ENCODE results near the gene PIP4K2A.

PIP4K2A gene

DNA sequence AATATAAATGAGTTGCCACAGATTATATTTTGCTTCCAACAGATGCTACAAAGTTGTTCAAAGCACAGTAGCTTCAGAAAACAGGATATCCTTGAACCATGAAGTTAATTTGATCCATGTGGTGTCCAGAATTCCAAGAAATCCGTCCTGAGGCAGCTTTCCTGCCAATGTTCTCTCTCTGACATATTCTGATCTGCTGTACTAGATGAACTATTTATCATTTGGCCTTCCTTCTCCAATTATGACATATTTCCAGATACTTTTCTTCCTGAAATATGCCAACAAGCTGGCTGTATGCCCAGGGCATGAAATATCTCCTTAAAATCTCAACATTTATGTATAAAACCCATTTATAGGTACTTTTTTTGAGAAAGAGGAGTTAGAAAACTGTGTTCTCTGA, 227.9 kb downstream of the PIP4K2A start:
- no peak for DNase-seq (ENCODE audit: low read depth)
- H3K4me3 ChIP-seq (ENCODE audit: low read depth, low read length), result no peak overlapping the region
- TF ChIP-seq, protein P1, sequence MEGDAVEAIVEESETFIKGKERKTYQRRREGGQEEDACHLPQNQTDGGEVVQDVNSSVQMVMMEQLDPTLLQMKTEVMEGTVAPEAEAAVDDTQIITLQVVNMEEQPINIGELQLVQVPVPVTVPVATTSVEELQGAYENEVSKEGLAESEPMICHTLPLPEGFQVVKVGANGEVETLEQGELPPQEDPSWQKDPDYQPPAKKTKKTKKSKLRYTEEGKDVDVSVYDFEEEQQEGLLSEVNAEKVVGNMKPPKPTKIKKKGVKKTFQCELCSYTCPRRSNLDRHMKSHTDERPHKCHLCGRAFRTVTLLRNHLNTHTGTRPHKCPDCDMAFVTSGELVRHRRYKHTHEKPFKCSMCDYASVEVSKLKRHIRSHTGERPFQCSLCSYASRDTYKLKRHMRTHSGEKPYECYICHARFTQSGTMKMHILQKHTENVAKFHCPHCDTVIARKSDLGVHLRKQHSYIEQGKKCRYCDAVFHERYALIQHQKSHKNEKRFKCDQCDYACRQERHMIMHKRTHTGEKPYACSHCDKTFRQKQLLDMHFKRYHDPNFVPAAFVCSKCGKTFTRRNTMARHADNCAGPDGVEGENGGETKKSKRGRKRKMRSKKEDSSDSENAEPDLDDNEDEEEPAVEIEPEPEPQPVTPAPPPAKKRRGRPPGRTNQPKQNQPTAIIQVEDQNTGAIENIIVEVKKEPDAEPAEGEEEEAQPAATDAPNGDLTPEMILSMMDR (IDR thresholded peaks at IDR 0.05; ENCODE audit: low read depth, low read length, missing control alignments), result no peak
- in situ Hi-C loops (cut with HindIII; ENCODE audit: low sequenced_read_pairs), result no loop called here
